IMR-90 (cell line): Measurements from ENCODE around the gene CST4. TPM values are rescaled to one million over a fixed set of nuclear protein-coding genes. Genes with fewer than 3 reads are reported as not detected.

ENCODE experiments used
- ATAC-seq: fragments of 200-7000 bp; cut with Tn5 transposase; 2 replicates; pipeline ENCODE4 v1.9.1; 2020; ENCODE audit warnings: low read depth, mild to moderate bottlenecking, moderate library complexity
- BruUV-seq: library from RNA; stranded (reverse); fragments of 400-500 nt; replicated peaks from 2 replicates; lab custom pipeline; 2021; lab: Mats Ljungman, UMichigan
- CTCF ChIA-PET: fragments of 300-600 bp; formaldehyde crosslinking; extraction: SDS; loops from one replicate; lab custom pipeline; 2021; ENCODE audit warnings: antibody characterized with exemption; lab: Yijun Ruan, JAX
- POLR2A ChIA-PET: fragments of 300-600 bp; sonication (Branson Sonifier 250); formaldehyde crosslinking; loops from one replicate; lab custom pipeline; 2022; ENCODE audit warnings: antibody characterized with exemption; ENCODE audit not compliant: unreplicated experiment; lab: Charles Lee
- DNase-seq: peaks from one replicate; pipeline ENCODE4 v3.0.0; 2013
- H2AFZ ChIP-seq: replicated peaks from 2 replicates; pipeline ENCODE3; 2013; ENCODE audit warnings: low read length, mild to moderate bottlenecking; ENCODE audit not compliant: poor library complexity
- H2AK5ac ChIP-seq: 2 replicates; pipeline ENCODE4 v1.6.1; 2013; ENCODE audit warnings: low read depth, low read length, inconsistent platforms
- H2AK9ac ChIP-seq: replicated peaks from 2 replicates; pipeline ENCODE3; 2013; ENCODE audit warnings: mild to moderate bottlenecking, low read depth, low read length, moderate library complexity; ENCODE audit not compliant: poor library complexity
- H2BK120ac ChIP-seq: 2 replicates; pipeline ENCODE4 v1.6.1; 2013; ENCODE audit warnings: low read depth, low read length, inconsistent platforms
- H2BK15ac ChIP-seq: 3 replicates; pipeline ENCODE4 v1.6.1; 2013; ENCODE audit warnings: low read depth, low read length, inconsistent platforms
- H2BK20ac ChIP-seq: 2 replicates; pipeline ENCODE4 v1.6.1; 2013; ENCODE audit warnings: low read depth, mild to moderate bottlenecking, inconsistent platforms, low read length, moderate library complexity
- H2BK5ac ChIP-seq: 2 replicates; pipeline ENCODE4 v1.6.1; 2013; ENCODE audit warnings: mild to moderate bottlenecking, low read depth, low read length, inconsistent platforms; ENCODE audit not compliant: poor library complexity, severe bottlenecking
- H3K14ac ChIP-seq: replicated peaks from 2 replicates; pipeline ENCODE4 v1.6.1; 2013; ENCODE audit warnings: low read depth, low read length, inconsistent platforms
- H3K18ac ChIP-seq: 2 replicates; pipeline ENCODE4 v1.6.1; 2013; ENCODE audit warnings: low read depth, low read length, control low read depth
- H3K23ac ChIP-seq: 2 replicates; pipeline ENCODE4 v1.6.1; 2013; ENCODE audit warnings: low read depth, low read length, inconsistent platforms
- H3K27ac ChIP-seq: 2 replicates; pipeline ENCODE4 v1.5.1; 2013; ENCODE audit warnings: mild to moderate bottlenecking, control low read depth, low read length; ENCODE audit not compliant: insufficient read depth
- H3K27me3 ChIP-seq: 2 replicates; pipeline ENCODE4 v1.6.1; 2013; ENCODE audit warnings: low read length; ENCODE audit not compliant: control insufficient read depth, insufficient read depth
- H3K36me3 ChIP-seq: 2 replicates; pipeline ENCODE4 v1.6.1; 2013; ENCODE audit warnings: low read length, mixed read lengths; ENCODE audit not compliant: control insufficient read depth, insufficient read depth
- H3K4ac ChIP-seq: 2 replicates; pipeline ENCODE4 v1.6.1; 2013; ENCODE audit warnings: low read depth, low read length, inconsistent platforms
- H3K4me1 ChIP-seq: 2 replicates; pipeline ENCODE4 v1.6.1; 2013; ENCODE audit warnings: low read length, mixed read lengths; ENCODE audit not compliant: control insufficient read depth, insufficient read depth
- H3K4me2 ChIP-seq: 2 replicates; pipeline ENCODE4 v1.6.1; 2013; ENCODE audit warnings: low read depth, mild to moderate bottlenecking, control low read depth, low read length, moderate library complexity
- H3K4me3 ChIP-seq: 2 replicates; pipeline ENCODE4 v1.5.1; 2013; ENCODE audit warnings: low read depth, mild to moderate bottlenecking, control low read depth, low read length, moderate library complexity; ENCODE audit not compliant: insufficient read depth
- H3K56ac ChIP-seq: 2 replicates; pipeline ENCODE4 v1.6.1; 2013; ENCODE audit warnings: low read length, inconsistent platforms; ENCODE audit not compliant: insufficient read depth; ENCODE audit errors: extremely low read depth
- H3K79me1 ChIP-seq, 2 experiments: 2 replicates each; pipeline ENCODE4 v1.6.1; 2013; ENCODE audit warnings: low read length in 2 of 2, inconsistent platforms in 1 of 2, low read depth in 1 of 2
- H3K9ac ChIP-seq: 2 replicates; pipeline ENCODE4 v1.6.1; 2013; ENCODE audit warnings: low read depth, low read length, control low read depth
- H3K9me1 ChIP-seq: 2 replicates; pipeline ENCODE4 v1.6.1; 2013; ENCODE audit warnings: low read length, inconsistent platforms; ENCODE audit not compliant: insufficient read depth
- H3K9me3 ChIP-seq: 2 replicates; pipeline ENCODE4 v1.6.1; 2013; ENCODE audit warnings: low read length; ENCODE audit not compliant: control insufficient read depth, insufficient read depth
- H4K20me1 ChIP-seq: 2 replicates; pipeline ENCODE4 v1.6.1; 2013; ENCODE audit warnings: low read length, inconsistent platforms; ENCODE audit not compliant: insufficient read depth
- H4K5ac ChIP-seq: 2 replicates; pipeline ENCODE4 v1.6.1; 2013; ENCODE audit warnings: mild to moderate bottlenecking, low read depth, low read length, control low read depth
- H4K8ac ChIP-seq, 2 experiments: 2 replicates each; pipeline ENCODE4 v1.6.1; 2013; ENCODE audit warnings: low read depth in 2 of 2, low read length in 2 of 2, control low read depth in 1 of 2, inconsistent platforms in 1 of 2
- H4K91ac ChIP-seq: 2 replicates; pipeline ENCODE4 v1.6.1; 2013; ENCODE audit warnings: low read depth, low read length, inconsistent platforms; ENCODE audit not compliant: insufficient read depth
- BHLHE40 ChIP-seq: fragments of 150-350 bp; IDR thresholded peaks from 2 replicates; pipeline ENCODE4 v1.6.1; 2016; ENCODE audit warnings: mild to moderate bottlenecking, low read depth, low read length
- CEBPB ChIP-seq: IDR thresholded peaks from 2 replicates; pipeline ENCODE4 v1.6.1; 2012; ENCODE audit warnings: low read depth, low read length, improper control_type of control experiment
- CHD1 ChIP-seq: IDR thresholded peaks from 2 replicates; pipeline ENCODE4 v1.6.1; 2012; ENCODE audit warnings: low read depth, low read length, improper control_type of control experiment
- CTCF ChIP-seq: conservative IDR thresholded peaks from 2 replicates; pipeline ENCODE4 v1.5.1; 2012; ENCODE audit warnings: mild to moderate bottlenecking, low read depth, low read length, improper control_type of control experiment
- FOS ChIP-seq: fragments of 150-350 bp; IDR thresholded peaks from 2 replicates; pipeline ENCODE4 v1.6.1; 2016; ENCODE audit warnings: low read depth, low read length
- MAFK ChIP-seq: IDR thresholded peaks from 2 replicates; pipeline ENCODE4 v1.6.1; 2012; ENCODE audit warnings: low read depth, low read length, improper control_type of control experiment
- MAZ ChIP-seq: IDR thresholded peaks from 2 replicates; pipeline ENCODE4 v1.6.1; 2012; ENCODE audit warnings: low read depth, mild to moderate bottlenecking, low read length, improper control_type of control experiment, moderate library complexity, borderline replicate concordance
- MXI1 ChIP-seq: IDR thresholded peaks from 2 replicates; pipeline ENCODE4 v1.6.1; 2012; ENCODE audit warnings: low read depth, mild to moderate bottlenecking, low read length, moderate library complexity, borderline replicate concordance
- NFE2L2 ChIP-seq: fragments of 150-350 bp; IDR thresholded peaks from 2 replicates; pipeline ENCODE4 v1.6.1; 2016; ENCODE audit warnings: low read depth, mild to moderate bottlenecking, low read length
- POLR2A ChIP-seq: IDR thresholded peaks from 2 replicates; pipeline ENCODE4 v1.6.1; 2012; ENCODE audit warnings: mild to moderate bottlenecking, low read depth, low read length
- RAD21 ChIP-seq: IDR thresholded peaks from 2 replicates; pipeline ENCODE4 v1.6.1; 2012; ENCODE audit warnings: low read length, improper control_type of control experiment
- RCOR1 ChIP-seq: IDR thresholded peaks from 2 replicates; pipeline ENCODE4 v1.6.1; 2012; ENCODE audit warnings: mild to moderate bottlenecking, low read length, improper control_type of control experiment; ENCODE audit not compliant: insufficient replicate concordance
- RFX5 ChIP-seq: IDR thresholded peaks from 2 replicates; pipeline ENCODE4 v1.8.0; 2012; ENCODE audit warnings: low read depth, mild to moderate bottlenecking, low read length, moderate library complexity
- SMC3 ChIP-seq: fragments of 150-350 bp; IDR thresholded peaks from 2 replicates; pipeline ENCODE4 v1.6.1; 2016; ENCODE audit warnings: low read depth, mild to moderate bottlenecking, antibody characterized with exemption, low read length, moderate library complexity
- USF2 ChIP-seq: fragments of 150-350 bp; IDR thresholded peaks from 2 replicates; pipeline ENCODE4 v1.6.1; 2017; ENCODE audit warnings: mild to moderate bottlenecking, antibody characterized with exemption, low read length, low read depth
- WGBS, 2 experiments: methylation state at CpG; one replicate each; pipeline versions ENCODE4 v1.1.5 to v1.1.7; 2013; ENCODE audit warnings: missing lambda C conversion rate in 2 of 2; ENCODE audit not compliant: insufficient read length in 1 of 2; ENCODE audit errors: extremely low coverage in 2 of 2; 5-methylcytosine and 5-hydroxymethylcytosine counted together
- dilution Hi-C: fragments of 300-500 bp; cut with HindIII; formaldehyde crosslinking; loops from one replicate; pipeline ENCODE4 v1.14.3; 2018; ENCODE audit warnings: low sequenced_read_pairs; ENCODE audit not compliant: unreplicated experiment
- in situ Hi-C: fragments of 300-500 bp; cut with MboI; formaldehyde crosslinking; loops from 3 replicates; pipeline ENCODE4 v1.14.3; 2019; ENCODE audit warnings: low sequenced_read_pairs, inconsistent platforms, mixed read lengths
- intact Hi-C: fragments of 100-400 bp; cut with micrococcal nuclease; formaldehyde crosslinking; loops from 2 replicates; pipeline ENCODE4 v1.10.0; 2022
- polyA plus RNA-seq, 3 experiments: library from polyadenylated mRNA; depleted of rRNA; stranded (reverse); fragments of >200 nt; gene quantifications; 2 replicates each; pipeline ENCODE4 v1.2.3, GENCODE V29; 2012; ENCODE audit warnings: low replicate concordance in 1 of 3
- total RNA-seq: library from RNA; depleted of rRNA; stranded (reverse); fragments of >200 nt; gene quantifications from 2 replicates; pipeline ENCODE4 v1.2.3, GENCODE V29; 2012

CST4 gene
- total and polyA plus RNA-seq, 2 of the 4 experiments (the other 2 are of a cell fraction): not detected

DNA sequence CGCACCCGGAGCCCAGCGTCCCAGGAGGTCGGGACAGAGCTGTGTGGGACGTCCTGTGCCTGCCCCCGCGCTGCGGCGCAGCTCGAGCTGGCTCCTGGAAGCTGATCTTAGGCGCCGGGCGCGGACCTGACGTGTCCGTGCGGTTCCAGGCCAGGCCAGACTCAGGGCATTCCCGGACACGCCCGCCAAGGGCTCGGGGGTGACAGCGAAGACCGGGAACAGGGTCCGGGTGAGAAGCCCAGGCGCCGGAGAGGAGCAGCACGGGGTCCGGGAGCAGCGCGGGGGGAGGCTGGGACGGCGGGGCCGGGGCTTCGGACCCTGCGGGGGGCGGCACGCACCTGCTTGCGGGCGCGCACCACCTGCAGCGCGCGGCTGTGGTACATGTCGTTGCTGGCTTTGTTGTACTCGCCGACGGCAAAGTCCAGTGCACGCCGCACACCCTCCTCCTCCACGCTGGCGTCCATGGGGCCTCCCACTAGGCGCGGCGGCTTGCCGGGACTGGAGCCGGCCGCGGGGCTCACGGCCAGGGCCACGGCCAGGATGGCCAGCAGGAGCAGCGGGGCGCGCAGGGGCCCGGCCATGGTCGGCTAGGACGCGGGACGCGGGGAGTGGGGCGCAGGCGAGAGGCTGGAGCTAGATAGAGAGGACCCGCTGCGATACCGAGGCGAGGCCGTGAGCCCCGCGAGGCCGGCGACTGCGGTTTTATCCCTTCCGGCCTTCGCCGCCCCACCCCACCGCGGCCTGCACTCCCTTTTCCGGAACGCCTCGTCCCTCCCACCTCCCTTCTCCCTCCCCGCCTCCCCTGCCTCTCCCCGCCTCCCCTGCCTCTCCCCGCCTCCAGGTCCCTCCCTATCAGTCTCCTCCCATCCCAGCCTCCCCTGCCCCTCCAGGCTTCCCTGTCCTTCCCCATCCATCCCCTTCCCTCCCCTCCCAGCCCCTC lies 51.3 kb downstream of the CST4 start, which contains the start of gene CST3:
Gene CST3, minus strand, starts transcription at position 674 of the 940 bp plus-strand sequence. Its CDS starts 93 bp downstream, at position 581.
- H3K79me1 ChIP-seq: peaks cover 17 to 29% of the 10 kb centered on the region in 2 experiments
- peak within 1 kb of the TSS; percentile 96 for H3K9ac ChIP-seq
- H3K4me3 ChIP-seq: peak within 1 kb of the TSS; percentile 96
- CTCF ChIA-PET: no interaction called here
- dilution Hi-C loops: no loop called here
- peak; percentile 89 for ATAC-seq
- H2BK5ac ChIP-seq: peak within 1 kb of the TSS; percentile 90
- no peak within 1 kb of the TSS; the same call in 1 of the 2 replicates for H3K18ac ChIP-seq
- no peaks in the 10 kb centered on the region for H3K27me3 ChIP-seq
- peaks cover 11% of the 10 kb centered on the region for H3K4me1 ChIP-seq
- in situ Hi-C loops: loop anchor here (25.0 kb wide), 2 partner anchors 1625 to 1775 kb away; partner anchors contain the start of gene GINS1
- 1% methylated on average over 16 of the region's 92 CpGs; no CpG with 5 or more reads in 1 of the 2 experiments for WGBS, 2 experiments
- no peak within 1 kb of the TSS for H2BK120ac ChIP-seq
- TSS peak; percentile 74 for BruUV-seq
- H3K9me3 ChIP-seq: no peaks in the 10 kb centered on the region
- peak within 1 kb of the TSS; percentile 29; the same call in 1 of the 2 replicates for H3K56ac ChIP-seq
- DNase-seq: peak; percentile 81
- peak within 1 kb of the TSS; percentile 65 for H3K4ac ChIP-seq
- H3K9me1 ChIP-seq: peaks cover 7% of the 10 kb centered on the region; the same call in 1 of the 2 replicates
- peaks cover 6% of the 10 kb centered on the region for H4K20me1 ChIP-seq
- no peak within 1 kb of the TSS; the same call in 1 of the 2 replicates for H2AK5ac ChIP-seq
- peak within 1 kb of the TSS; percentile 87 for H2AK9ac ChIP-seq
- peak within 1 kb of the TSS; percentile 34; the same call in 1 of the 2 replicates for H4K91ac ChIP-seq
- H2AFZ ChIP-seq: peak within 1 kb of the TSS; percentile 84
- peak within 1 kb of the TSS; percentile 59 for H3K23ac ChIP-seq
- H4K8ac ChIP-seq: peak within 1 kb of the TSS; percentile 56 to 73; a peak in 3 of 4 replicates
- POLR2A ChIA-PET: no interaction called here
- H2BK20ac ChIP-seq: no peak within 1 kb of the TSS
- intact Hi-C loops: loop anchor here (5.0 kb wide), 1 partner anchor 275 kb away; the partner anchor contains the start of gene GZF1
- no peak within 1 kb of the TSS; the same call in 2 of the 3 replicates for H2BK15ac ChIP-seq
- H3K4me2 ChIP-seq: peak within 1 kb of the TSS; percentile 90
- peak within 1 kb of the TSS; percentile 93 for H4K5ac ChIP-seq
- H3K36me3 ChIP-seq: peaks cover 16% of the 10 kb centered on the region
- H3K27ac ChIP-seq: peak within 1 kb of the TSS; percentile 98
- 0 out of 2 replicates have a peak within 1 kb of the TSS, but pooled peaks have one; percentile 14 for H3K14ac ChIP-seq
- TF ChIP-seq NFE2L2 (no peak), MAFK (no peak), RAD21 (no peak), CTCF (no peak), RFX5 (no peak), MAZ (peak; percentile 61), BHLHE40 (no peak), POLR2A (peak; percentile 92), USF2 (no peak), RCOR1 (no peak), CEBPB (no peak), MXI1 (peak; percentile 72), CHD1 (no peak), SMC3 (no peak), FOS (no peak)
